Calu3 (cell line): ENCODE measurements around the gene CPEB4. TPM values are rescaled to one million over a fixed set of nuclear protein-coding genes. Genes with fewer than 3 reads are reported as not detected.

ENCODE experiments used
- BruUV-seq: library from RNA; stranded (reverse); fragments of 400-500 nt; replicated peaks from 2 replicates; lab custom pipeline; 2021; lab: Mats Ljungman, UMichigan
- CTCF ChIA-PET: fragments of 300-600 bp; sonication (Branson Sonifier 250); formaldehyde crosslinking; loops from one replicate; lab custom pipeline; 2022; ENCODE audit warnings: antibody characterized with exemption; lab: Charles Lee
- DNase-seq: peaks from one replicate; pipeline ENCODE4 v3.0.0; 2022
- H3K27ac Mint-ChIP-seq: one replicate; pipeline ENCODE4 v1.8.0; 2022; ENCODE audit warnings: mixed read lengths; ENCODE audit not compliant: unreplicated experiment
- H3K27me3 Mint-ChIP-seq: one replicate; pipeline ENCODE4 v1.8.0; 2022; ENCODE audit warnings: mixed read lengths; ENCODE audit not compliant: unreplicated experiment
- H3K36me3 Mint-ChIP-seq: one replicate; pipeline ENCODE4 v1.8.0; 2022; ENCODE audit warnings: mild to moderate bottlenecking, moderate library complexity, mixed read lengths; ENCODE audit not compliant: insufficient read depth, unreplicated experiment
- H3K4me1 Mint-ChIP-seq: one replicate; pipeline ENCODE4 v1.8.0; 2022; ENCODE audit warnings: mild to moderate bottlenecking, low read depth, mixed read lengths; ENCODE audit not compliant: unreplicated experiment
- H3K4me3 Mint-ChIP-seq: one replicate; pipeline ENCODE4 v1.8.0; 2022; ENCODE audit warnings: mild to moderate bottlenecking, low read depth, moderate library complexity, mixed read lengths; ENCODE audit not compliant: unreplicated experiment
- H3K9me3 Mint-ChIP-seq: one replicate; pipeline ENCODE4 v1.8.0; 2022; ENCODE audit warnings: low read depth, mixed read lengths; ENCODE audit not compliant: unreplicated experiment
- intact Hi-C: fragments of 100-400 bp; cut with micrococcal nuclease; formaldehyde crosslinking; loops from one replicate; pipeline ENCODE4 v1.10.0; 2022; ENCODE audit not compliant: unreplicated experiment
- total RNA-seq: library from RNA; stranded (reverse); gene quantifications from 2 replicates; pipeline ENCODE4 v1.2.3, GENCODE V29; 2022
- TF ChIP-seq, protein P1 (sequence below): fragments of 200-600 bp; IDR thresholded peaks from one replicate; pipeline ENCODE4 v1.8.0; 2022; ENCODE audit warnings: antibody characterized with exemption; ENCODE audit not compliant: unreplicated experiment

CPEB4 gene
- total RNA-seq, 1 experiment from 2014 or later = 30.8 TPM

DNA sequence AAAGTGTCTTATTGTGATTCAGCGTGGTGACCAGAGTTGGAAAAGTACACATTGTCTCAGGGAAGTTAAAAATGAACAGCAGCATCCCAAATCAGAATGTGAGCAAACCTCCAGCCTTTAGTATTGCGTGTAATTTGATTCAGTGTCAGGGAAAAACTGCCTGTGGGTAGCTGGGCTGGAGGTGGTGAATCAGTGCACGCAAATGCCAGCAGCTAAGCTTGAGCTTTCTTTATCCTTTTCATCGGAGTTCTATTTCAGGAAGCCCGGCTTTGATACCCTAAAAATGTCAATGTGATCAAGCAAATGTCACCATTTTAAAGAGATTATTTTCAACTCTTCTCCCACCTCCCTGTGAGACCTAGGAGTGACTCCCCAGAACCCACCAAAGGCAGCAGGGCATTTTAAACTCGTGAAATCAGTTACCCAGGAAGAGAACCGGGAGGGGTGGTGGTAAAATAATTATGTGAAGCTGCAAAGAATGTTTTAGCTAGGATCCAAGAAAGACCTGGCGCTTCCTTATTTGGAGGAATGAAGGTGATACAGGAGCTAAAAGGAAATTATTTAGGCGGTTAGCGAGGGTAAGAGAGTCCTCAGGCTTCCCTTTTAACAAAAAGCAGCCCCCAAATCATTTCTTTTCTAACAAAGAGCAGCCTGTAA is 75.2 kb downstream of the CPEB4 start:
- H3K4me3 Mint-ChIP-seq = peak overlapping the region; percentile 85
- H3K9me3 Mint-ChIP-seq = no peaks in the 10 kb centered on the region
- TF ChIP-seq, protein P1, sequence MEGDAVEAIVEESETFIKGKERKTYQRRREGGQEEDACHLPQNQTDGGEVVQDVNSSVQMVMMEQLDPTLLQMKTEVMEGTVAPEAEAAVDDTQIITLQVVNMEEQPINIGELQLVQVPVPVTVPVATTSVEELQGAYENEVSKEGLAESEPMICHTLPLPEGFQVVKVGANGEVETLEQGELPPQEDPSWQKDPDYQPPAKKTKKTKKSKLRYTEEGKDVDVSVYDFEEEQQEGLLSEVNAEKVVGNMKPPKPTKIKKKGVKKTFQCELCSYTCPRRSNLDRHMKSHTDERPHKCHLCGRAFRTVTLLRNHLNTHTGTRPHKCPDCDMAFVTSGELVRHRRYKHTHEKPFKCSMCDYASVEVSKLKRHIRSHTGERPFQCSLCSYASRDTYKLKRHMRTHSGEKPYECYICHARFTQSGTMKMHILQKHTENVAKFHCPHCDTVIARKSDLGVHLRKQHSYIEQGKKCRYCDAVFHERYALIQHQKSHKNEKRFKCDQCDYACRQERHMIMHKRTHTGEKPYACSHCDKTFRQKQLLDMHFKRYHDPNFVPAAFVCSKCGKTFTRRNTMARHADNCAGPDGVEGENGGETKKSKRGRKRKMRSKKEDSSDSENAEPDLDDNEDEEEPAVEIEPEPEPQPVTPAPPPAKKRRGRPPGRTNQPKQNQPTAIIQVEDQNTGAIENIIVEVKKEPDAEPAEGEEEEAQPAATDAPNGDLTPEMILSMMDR = no peak
- intact Hi-C loops = no loop called here
- no peaks in the 10 kb centered on the region for H3K27me3 Mint-ChIP-seq
- BruUV-seq = TSS peak; percentile 89
- H3K4me1 Mint-ChIP-seq = peaks cover 17% of the 10 kb centered on the region
- H3K27ac Mint-ChIP-seq = peak overlapping the region; percentile 83
- peaks cover 13% of the 10 kb centered on the region for H3K36me3 Mint-ChIP-seq
- CTCF ChIA-PET = interaction anchor here (0.6 to 2.0 kb wide), 9 partner anchors 10 to 349 kb away, joined by 3 to 10 read pairs (median 4); partner anchors contain the start of genes BOD1 and CPEB4
- DNase-seq = no peak

DNA sequence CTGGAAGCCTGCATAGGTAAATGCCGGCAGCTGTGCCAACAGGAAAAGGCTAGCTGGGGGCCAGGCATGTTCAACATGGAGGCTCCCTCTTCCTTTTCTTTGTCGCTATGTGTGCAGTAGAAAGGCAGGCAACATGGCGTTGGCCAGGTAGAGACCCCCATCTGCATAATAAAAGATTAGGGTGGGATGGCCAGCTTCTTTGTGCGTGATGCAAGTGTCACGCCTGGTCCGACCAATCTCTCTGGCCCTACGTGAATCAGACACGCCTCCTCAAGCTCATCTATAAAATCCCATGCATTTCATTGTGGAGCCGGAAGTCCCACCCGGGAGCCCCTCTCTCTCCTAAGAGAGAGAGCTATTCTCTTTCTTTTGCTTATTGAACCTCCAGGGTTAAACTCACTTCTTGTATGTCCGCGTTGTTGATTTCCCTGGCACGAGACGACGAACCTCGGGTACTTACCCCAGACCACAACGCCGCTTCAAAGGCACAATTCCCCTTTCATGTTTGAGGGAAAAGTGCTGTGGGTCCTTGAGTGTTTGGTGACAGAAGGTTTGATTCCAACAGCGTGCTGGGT is 75.8 kb downstream of the CPEB4 start:
- TF ChIP-seq, protein P1 = no peak
- intact Hi-C loops = no loop called here
- BruUV-seq = no TSS peak
- CTCF ChIA-PET = interaction anchor here (0.8 to 2.0 kb wide), 8 partner anchors 9 to 348 kb away, joined by 3 to 10 read pairs (median 4); partner anchors contain the start of gene BOD1
- Mint-ChIP-seq H3K36me3 (peaks cover 13% of the 10 kb centered on the region), H3K9me3 (no peaks in the 10 kb centered on the region), H3K4me3 (peak overlapping the region; percentile 85), H3K27me3 (no peaks in the 10 kb centered on the region), H3K27ac (peak overlapping the region; percentile 83), H3K4me1 (peaks cover 18% of the 10 kb centered on the region)
- peak; percentile 49 for DNase-seq

DNA sequence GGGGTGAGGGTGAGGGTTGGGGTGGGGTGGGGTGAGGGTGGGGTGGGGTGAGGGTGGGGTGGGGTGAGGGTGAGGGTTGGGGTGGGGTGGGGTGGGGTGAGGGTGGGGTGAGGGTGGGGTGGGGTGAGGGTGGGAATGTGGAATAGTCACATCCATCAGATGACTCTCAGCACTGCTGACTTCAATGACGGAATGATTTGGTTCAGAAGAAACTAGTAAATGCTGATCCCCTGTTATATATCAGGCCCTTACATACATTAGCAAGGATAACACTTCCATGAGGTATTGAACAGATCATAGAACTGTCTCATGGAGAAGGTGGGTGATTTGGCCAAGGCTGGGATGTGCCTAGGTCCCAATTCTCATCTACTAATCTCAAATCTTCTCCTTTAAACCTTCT is 76.4 kb downstream of the CPEB4 start:
- BruUV-seq = no TSS peak
- intact Hi-C loops = no loop called here
- DNase-seq = no peak
- TF ChIP-seq, protein P1 = no peak
- Mint-ChIP-seq H3K9me3 (no peaks in the 10 kb centered on the region), H3K4me1 (peaks cover 24% of the 10 kb centered on the region), H3K4me3 (peak overlapping the region; percentile 85), H3K36me3 (peaks cover 13% of the 10 kb centered on the region), H3K27me3 (no peaks in the 10 kb centered on the region), H3K27ac (peak overlapping the region; percentile 83)
- CTCF ChIA-PET = interaction anchor here (1.1 to 2.0 kb wide), 3 partner anchors 9 to 335 kb away, joined by 4 to 9 read pairs (median 6); no protein-coding TSS in a partner anchor

DNA sequence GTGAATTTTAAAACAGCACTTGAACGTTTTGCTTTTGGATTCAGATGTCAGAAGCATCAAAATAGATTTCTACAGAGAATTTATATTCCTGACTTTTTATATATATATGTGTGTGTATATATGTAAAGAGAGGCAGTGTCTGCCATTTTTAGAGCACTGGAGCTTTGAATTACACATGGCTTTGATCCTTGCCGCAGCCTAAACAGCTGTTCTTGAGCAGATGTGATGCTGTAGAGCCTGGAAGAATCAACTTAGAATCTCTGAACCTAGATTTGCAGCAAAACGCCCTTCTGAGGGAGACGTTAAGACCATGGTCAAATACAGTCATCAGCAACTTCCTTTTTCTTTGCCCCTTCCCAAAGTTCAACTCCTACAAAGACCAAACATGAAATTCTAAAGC is 79.1 kb downstream of the CPEB4 start:
- CTCF ChIA-PET = no interaction called here

More for the DNA sequence above, 79.1 kb downstream of the CPEB4 start:
- no peak for DNase-seq
- H3K36me3 Mint-ChIP-seq = peaks cover 13% of the 10 kb centered on the region
- H3K27ac Mint-ChIP-seq = no peak overlapping the region
- H3K9me3 Mint-ChIP-seq = no peaks in the 10 kb centered on the region
- BruUV-seq = no TSS peak
- H3K4me3 Mint-ChIP-seq = no peak overlapping the region
- peaks cover 30% of the 10 kb centered on the region for H3K4me1 Mint-ChIP-seq
- TF ChIP-seq, protein P1 = no peak
- no peaks in the 10 kb centered on the region for H3K27me3 Mint-ChIP-seq
- intact Hi-C loops = no loop called here
